OCI-LY3 (cell line): Measurements from ENCODE around the gene NINL.

Experiments used
- CTCF ChIP-seq: fragments of 200-600, 300-600 bp; sonication (generic); IDR thresholded peaks from 2 replicates; pipeline ENCODE4 v1.5.1; 2014; ENCODE audit warnings: antibody characterized with exemption, low read length, low read depth
- EZH2phosphoT487 ChIP-seq: fragments of 200-600 bp; shearing (Covaris generic); IDR thresholded peaks from 2 replicates; pipeline ENCODE4 v1.6.1; 2018; ENCODE audit warnings: antibody characterized with exemption, mixed run types, low read depth

GRCh38 chr20:25466846-25467245 lies 118.5 kb downstream of the NINL start:
- TF ChIP-seq CTCF (no peak), EZH2phosphoT487 (no peak)
